GM19467 (cell line): ENCODE data around the gene FERD3L.
"Not testable (repeated sequence)": the region's sequence is repeated elsewhere in the genome, so short reads cannot be mapped to it uniquely, and the experiment has no call there.

Experiments used
- ATAC-seq: cut with Tn5 transposase; IDR thresholded peaks from one replicate; pipeline ENCODE4 v1.9.1; 2021; ENCODE audit warnings: mild to moderate bottlenecking, moderate library complexity; ENCODE audit not compliant: unreplicated experiment

FERD3L gene, protein sequence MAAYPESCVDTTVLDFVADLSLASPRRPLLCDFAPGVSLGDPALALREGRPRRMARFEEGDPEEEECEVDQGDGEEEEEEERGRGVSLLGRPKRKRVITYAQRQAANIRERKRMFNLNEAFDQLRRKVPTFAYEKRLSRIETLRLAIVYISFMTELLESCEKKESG

DNA sequence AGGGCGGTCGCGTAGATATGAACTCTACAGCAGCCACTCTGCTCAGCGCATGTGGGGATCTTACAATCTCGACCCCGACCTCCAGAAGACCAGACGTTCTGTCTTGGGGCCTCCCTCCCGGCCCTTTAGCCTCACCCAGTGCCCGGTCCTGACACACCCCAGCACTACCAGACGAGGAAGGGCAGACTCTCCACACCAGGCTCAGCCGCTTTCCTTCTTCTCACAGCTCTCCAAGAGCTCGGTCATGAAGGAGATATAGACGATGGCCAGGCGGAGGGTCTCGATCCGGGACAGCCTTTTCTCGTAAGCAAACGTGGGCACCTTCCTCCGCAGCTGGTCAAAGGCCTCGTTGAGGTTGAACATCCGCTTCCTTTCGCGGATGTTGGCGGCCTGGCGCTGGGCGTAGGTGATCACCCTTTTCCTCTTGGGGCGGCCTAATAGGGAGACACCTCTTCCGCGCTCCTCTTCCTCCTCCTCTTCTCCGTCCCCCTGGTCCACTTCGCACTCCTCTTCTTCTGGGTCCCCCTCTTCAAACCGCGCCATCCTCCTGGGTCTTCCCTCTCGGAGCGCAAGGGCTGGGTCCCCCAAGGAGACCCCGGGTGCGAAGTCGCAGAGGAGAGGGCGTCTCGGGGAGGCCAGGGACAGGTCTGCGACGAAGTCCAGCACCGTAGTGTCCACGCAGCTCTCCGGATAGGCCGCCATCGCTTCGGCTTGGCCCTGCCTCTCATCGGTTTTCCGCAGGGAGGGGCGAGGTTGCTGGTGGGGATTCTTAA, at the start of gene FERD3L:
TSS of gene FERD3L (minus strand) at position 761 of the 773 bp plus-strand sequence. CDS start at position 702, 59 bp downstream.
- ATAC-seq: no peak

GRCh38 chr7:19194417-19194816, 49.2 kb upstream of the FERD3L start:
- ATAC-seq: not testable (repeated sequence)

- ATAC-seq: no peak
Measured at GRCh38 chr7:19181634-19182033, 36.4 kb upstream of the FERD3L start.

- no peak for ATAC-seq
Measured at GRCh38 chr7:19178595-19178994, 33.4 kb upstream of the FERD3L start.

DNA sequence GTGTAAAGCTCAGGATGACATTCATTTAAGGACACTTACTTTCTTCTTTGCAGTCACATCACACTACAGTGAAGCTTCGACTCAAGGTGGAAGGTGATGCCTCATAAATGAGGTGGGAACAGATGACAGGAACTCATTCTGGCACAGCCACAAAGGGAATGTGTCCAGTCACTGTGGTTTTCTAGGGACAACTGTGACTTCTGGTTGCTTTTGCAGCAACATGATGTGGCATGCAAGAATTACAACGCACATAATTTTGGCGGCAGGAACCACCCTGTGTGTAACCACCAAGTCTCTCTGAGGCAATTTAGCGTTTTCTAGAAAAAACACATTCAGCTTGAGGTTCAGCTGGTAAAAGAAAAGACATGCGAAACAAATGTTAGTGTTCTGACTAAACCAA, 32.0 kb upstream of the FERD3L start:
- ATAC-seq: no peak

- no peak for ATAC-seq
Measured at GRCh38 chr7:19175241-19175640, 30.0 kb upstream of the FERD3L start.

- no peak for ATAC-seq
Measured at GRCh38 chr7:19161671-19162070, 16.4 kb upstream of the FERD3L start.

GRCh38 chr7:19146699-19147098, 1.5 kb upstream of the FERD3L start:
- ATAC-seq: no peak

DNA sequence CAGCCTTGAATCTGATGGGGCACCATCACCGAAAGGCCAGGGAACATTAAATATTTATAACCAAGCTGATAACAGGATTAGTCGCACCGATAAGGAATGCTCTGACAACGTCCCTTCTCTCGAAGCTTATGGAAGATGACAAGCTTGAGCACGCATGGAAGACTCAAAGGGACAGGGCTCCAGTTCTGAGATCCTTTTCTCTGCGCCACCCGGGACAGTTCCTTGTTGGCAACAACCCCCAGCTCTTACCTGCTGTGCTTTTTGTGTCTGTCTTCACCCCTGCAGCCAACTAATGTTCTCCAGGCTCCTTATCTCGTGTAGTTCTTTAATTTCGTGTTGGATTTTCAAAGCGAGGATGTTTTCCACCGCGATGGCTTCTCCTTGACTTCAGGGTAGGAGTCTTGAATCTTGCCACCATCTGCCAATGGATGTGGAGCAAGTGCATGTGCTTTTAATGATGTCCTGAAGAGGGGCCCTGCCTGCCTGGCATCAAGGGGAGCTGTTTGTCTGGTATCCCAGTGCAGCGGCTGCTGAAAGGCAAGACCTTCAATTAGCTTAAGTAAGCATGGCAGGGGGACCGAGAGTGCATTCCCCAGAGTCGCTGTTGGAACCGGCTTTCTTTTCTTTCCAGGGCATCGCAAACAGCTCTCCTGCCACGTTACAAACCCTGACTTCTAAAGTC, 354 bp upstream of the FERD3L start:
- ATAC-seq: no peak

- no peak for ATAC-seq
Measured at GRCh38 chr7:19143881-19144574, 1.2 kb downstream of the FERD3L start.

GRCh38 chr7:19139706-19140327, 5.4 kb downstream of the FERD3L start:
- ATAC-seq: no peak

- ATAC-seq: no peak
Measured at GRCh38 chr7:19133886-19134285, 11.3 kb downstream of the FERD3L start.

DNA sequence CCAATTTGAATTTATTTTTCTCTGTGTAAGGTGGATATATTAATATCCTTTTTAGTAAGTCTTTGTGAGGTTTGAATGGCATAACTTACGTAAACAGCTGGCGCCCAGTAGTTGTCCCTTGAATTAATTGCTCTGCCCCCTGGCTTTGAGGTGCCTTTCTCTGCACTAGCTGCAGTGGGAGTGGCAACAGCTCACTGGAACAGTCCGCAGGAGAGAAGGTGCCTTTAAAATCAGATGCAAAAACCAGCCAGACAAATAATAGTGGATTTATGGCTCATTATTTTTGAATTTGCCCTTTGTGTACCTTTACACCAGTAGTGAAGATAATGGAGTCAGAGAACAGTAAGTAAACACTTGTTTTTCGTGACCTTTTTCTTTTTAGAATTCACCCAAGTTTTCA, 11.8 kb downstream of the FERD3L start:
- ATAC-seq: no peak

DNA sequence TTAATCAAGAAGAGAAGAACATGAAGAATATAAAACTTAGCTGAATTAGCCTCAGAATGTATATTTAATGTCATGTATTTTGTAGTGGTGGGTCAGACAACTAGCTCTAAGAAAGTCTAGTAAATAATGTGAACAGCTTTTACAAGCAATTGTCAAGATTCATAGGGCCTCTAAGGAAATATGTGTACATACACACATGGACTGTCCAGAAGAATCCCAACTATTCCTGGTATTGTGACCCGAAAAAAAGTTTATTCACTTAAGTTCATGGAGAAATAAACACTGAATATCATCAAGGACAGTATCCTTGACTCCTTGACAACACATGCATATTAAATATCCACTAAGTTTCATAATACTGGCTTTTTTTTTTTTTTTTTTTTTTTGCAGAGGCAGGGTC, 16.4 kb downstream of the FERD3L start:
- ATAC-seq: no peak

GRCh38 chr7:19121977-19122588, 23.1 kb downstream of the FERD3L start:
- ATAC-seq: no peak

DNA sequence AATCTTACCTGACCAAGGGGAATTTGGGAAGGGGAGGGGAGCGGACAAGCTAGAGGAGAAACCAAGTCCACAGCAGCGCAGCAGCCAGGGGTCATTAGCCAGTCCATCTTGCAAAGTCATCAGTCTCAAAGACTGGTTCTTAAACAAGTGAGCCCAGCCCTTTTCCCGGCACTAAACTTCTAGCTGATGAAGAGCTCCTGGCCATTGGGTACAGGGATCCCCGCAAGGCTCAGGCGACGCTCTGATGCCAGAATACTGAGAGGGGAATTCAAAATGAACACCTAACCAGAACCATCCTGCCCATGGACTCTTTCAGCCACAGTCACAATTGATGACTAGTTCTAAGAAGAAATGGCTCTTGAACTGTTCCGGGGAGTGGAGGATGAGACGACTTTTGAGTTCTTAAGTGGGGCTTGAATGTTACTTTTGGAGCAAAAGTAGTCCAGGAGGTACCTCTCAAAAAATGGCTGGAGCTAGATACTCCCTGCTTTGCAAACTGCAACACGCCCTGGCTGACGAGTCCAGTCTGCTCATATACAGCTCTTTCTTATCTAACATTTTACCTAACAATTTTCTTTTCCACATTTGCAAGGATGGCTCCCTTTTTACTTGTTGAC, 25.2 kb downstream of the FERD3L start:
- ATAC-seq: no peak

- no peak for ATAC-seq
Measured at GRCh38 chr7:19119372-19119771, 25.8 kb downstream of the FERD3L start.

- no peak for ATAC-seq
Measured at GRCh38 chr7:19118636-19119371, 26.4 kb downstream of the FERD3L start.

GRCh38 chr7:19117870-19118608, 27.2 kb downstream of the FERD3L start:
- no peak for ATAC-seq
